Measurements from ENCODE around the gene BNIPL.
A peak's percentile ranks its signal among the peaks of the same experiment; 100 is the strongest.

BNIPL gene

DNA sequence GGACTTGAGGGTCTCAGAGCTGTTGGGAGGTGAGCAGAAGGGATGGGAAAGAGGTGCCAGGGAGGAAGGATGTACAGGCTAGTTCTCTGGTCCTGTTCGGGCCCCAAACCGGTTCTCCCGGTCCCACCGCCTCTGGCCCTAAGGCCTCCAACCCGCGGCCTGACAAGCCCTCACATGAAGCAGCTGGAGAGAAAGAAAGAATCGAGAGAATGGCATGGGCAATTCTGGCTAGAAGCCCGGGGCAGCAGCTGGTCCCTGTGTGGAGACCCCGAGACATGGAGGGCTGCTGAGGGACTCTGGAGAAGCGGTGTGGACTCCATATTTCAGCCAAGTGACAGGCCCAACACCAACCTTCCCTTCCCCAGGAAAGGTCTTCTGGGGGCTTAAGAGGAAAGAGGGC is 22.3 kb downstream of the BNIPL start:
- DNase-seq (ENCODE audit: low read depth): peak; percentile 31

DNA sequence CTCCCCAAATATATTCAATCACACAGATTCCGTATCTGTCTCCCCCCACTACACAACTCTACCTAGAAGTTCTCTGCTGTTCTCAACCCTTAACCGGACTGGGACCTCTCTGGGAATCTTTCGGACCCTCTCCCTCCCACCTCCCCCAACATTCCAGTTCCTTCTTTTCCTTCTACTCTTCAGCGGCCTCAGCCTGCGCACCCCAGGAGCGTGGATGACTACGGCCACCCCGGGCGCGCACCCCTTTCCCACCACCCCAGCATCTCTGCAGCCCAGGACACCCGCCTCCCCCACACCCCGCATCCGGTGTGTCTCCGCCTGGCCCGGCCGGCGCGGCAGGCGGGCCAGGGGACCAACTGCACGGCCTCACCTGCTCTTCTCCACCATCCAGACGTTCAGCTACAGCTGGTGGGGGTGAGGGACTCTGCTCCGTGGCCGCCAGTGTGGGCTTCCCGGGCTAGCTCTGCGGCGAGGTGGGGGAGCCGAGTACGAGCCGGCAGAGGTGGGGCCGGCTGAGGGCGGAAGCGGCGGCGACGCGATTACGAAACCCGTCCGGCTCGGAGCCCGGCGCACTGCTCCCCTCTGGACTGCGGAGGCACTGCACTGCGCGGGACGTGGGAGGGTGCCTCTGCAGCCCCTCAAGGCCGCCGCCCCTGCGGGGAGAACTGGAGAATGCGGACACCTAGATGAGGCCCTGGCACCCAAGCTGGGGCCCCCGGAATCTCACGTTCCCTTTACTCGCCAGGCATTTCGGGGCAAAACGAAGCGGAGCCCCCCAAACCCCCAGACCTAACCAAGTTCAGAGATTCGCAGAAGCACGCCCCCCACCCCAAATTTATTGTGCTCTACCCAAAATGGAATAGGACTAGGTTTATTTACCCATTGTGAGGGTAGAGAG is 23.0 kb downstream of the BNIPL start, which contains the start of gene CDC42SE1:
Gene CDC42SE1, minus strand, starts transcription at position 514 of the 898 bp plus-strand sequence. CDS start 3,892 bp downstream, outside the sequence.
- DNase-seq (ENCODE audit: low read depth): peak; percentile 91

DNA sequence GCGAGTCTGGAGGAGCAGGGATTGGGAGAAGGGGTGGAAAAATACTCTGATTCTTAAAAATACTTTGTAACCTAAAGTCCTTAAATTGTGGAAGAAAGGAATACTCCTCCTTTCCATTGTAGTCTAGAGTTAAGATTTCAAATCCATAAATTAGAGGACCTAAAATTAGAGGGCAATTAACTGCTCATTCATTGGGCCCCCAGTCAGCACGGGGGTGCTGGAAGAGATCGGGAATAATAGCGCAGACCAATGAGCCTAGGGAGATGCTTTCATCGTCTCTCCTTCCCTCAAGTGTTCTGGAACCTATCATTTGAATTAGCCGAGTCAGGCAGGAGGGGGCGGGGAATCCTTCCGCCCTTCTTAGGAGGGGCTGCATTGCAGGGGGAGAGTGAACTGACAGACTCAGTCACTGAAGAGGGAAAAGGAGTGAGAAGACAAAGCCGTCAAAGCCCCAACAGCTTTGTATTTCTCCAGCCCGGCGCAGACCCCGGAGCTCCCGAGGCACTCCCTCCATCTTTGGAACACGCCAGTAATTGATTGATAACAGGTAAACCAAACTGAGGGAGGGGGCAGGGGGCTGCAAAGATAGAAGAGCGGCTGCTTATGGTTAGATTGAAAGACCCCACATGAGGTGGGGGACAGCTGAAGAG is 23.7 kb downstream of the BNIPL start, which contains the start of gene MLLT11:
Gene MLLT11, plus strand, starts transcription at position 391 of the 650 bp plus-strand sequence. CDS start 6,828 bp downstream, outside the sequence.
- peak; percentile 73 for DNase-seq (ENCODE audit: low read depth)

DNA sequence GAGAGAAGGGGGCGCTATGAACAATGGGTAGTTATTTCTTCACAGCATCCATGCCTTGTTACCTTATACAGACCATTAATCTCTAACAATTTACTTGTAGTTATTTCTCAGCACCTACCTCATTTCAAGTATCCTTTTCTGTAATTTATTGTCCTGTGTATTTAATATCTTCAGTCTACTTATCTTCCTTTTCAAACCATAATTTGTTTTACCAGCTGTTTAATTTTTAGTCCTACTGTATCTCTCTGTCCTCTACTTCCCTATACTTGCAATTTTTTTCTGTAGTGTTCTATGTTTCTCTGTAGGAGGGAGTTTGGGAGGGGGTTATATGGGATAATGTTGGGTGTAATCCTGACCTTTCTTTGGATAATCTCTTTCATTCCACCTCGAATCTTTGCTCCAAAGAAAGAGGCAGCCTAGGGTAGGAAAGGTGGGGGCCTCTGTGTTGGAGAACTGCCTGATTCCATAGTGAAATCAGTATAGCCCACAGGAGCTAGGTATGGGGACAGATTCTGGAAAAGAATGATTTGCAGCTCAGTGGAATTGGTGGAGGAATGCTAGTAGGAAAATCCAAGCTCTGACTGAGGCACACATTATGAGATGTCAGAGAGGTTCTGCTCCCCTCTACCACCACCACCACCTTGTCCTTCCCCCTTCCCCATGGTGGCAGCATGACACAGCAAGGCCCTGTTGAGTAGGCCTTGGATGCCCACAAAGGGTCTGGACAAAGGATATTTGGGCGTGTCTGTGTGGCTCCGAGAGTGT is 24.5 kb downstream of the BNIPL start:
- no peak for DNase-seq (ENCODE audit: low read depth)

DNA sequence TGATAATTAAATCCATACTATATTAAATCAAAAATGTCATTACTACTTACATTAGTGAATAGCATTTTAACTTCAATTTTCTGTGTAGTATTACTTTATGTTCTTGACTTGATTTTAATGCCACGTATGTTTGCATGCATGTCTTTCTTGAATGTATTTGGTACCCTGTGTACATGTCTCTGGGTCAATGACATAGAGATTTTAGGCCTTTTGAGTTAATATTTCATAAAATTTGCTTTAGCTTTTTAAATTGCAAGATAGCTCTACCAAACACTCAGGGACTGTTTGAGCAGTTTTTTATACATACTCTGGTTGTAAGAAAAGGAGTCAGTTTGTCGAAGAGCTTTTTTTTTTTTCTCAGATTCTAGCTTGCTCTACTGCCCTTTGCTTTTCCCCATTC is 25.3 kb downstream of the BNIPL start:
- DNase-seq (ENCODE audit: low read depth): no peak

DNA sequence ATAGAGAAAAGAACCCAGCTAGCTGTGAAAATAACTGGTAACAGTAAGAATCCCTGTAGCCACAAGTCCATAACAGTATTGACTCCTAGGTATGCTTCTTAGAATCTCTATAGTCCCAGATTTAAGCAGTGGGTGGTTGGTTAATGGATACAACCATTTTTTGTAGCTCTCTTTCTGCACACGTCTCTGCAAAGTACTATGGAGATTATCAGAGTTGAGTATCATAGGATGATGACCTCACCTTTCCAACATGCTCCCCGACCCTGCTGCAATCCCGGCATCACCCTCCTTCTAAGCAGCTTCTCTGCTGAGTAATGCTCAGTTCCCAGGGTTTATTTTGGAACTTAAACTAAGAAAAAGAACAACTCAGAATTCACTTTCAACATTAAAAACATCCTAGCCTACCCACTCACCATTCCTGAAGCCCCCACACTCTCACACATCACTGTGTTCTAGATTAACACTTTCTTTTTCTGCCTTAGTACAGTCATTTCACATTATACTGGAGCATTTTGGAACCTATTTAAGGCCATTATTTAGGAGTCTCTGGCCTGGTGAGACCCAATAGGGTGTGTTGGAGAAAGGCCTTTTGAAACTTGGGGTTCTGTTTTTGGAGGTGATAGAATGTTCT is 26.5 kb downstream of the BNIPL start:
- DNase-seq (ENCODE audit: low read depth): peak; percentile 92

DNA sequence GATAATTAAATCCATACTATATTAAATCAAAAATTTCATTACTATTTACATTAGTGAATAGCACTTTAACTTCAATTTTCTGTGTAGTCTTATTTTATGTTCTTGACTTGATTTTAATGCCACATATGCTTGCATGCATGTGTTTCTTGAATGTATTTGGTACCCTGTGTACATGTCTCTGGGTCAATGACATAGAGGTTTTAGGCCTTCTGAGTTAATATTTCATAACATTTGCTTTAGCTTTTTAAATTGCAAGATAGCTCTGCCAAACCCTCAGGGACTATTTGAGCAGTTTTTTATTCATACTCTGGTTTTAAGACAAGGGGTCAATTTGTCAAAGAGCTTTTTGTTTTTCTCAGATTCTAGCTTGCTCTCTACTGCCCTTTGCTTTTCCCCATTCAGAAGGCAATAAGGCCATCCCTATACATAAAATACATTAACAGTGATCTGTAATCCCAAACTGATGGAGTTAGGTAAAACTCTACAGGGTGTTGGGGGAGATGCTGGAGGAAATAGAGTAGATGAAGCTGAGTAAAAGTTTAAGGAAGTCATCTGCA is 28.8 kb downstream of the BNIPL start:
- DNase-seq (ENCODE audit: low read depth): no peak

DNA sequence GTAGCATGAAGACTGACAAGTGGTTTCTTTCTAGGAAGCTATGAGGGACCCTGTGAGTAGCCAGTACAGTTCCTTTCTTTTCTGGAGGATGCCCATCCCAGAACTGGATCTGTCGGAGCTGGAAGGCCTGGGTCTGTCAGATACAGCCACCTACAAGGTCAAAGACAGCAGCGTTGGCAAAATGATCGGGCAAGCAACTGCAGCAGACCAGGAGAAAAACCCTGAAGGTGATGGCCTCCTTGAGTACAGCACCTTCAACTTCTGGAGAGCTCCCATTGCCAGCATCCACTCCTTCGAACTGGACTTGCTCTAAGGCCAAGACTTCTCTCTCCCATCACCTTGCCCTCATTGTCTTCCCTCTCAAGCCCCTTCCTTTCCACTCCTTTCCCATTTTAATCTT is 30.8 kb downstream of the BNIPL start:
- DNase-seq (ENCODE audit: low read depth): no peak

DNA sequence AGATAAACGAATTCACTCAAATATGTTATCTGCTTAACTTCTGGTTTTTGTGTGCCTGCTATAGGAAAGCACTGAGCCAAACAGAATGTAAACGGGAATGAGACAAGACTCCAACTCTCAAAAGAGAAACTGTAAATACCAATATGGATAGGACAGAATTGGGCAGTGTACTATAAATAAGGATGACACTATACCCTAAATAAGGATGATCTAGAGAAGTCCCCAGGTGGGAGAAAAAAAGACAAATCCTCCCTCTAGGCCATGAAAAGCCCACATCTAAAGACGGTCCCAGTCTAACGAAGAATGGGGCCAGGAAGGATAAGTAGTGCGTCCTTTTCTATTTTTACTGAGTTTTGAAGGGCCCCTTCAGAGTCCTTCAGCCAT is 32.7 kb downstream of the BNIPL start:
- no peak for DNase-seq (ENCODE audit: low read depth)

DNA sequence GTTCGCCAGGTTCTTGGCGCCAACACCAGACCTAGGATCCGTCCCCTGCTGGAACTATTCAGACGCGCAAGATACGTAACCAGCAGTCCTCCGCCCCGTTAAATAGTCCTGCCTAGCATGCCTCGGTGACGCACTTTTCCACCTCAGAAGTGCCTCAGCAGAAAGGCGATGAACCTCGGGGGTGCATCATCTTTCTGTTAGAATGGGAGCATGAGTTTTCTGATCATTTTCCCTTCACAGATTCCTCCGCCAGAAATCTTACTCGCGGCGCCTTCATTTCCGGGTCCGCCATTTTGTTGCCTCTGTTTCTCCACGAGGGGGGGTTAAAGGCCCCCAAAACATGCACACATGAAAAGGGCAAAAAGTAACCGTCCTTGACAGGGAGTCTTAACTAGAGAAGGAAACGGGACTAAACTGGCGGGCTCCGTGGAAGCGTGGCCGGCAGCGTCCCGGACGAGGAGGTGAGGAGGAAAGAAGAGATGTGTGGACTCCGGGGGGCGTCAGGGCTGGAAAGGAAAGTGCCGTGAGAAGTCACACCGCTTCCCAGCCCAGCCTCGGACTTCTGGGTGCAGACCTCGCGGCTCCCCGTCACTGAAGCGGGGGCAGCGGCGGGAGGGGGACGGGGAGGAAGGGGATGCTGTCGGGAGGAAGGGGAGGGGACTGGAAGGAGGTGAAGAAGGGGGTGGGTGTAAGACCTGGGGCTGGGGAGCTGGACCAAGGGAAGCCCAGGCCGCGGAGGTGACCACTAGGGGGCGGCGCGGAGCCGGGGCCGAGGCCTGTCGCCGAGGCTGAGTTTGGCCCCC is 34.3 kb downstream of the BNIPL start, which contains the start of gene GABPB2:
Gene GABPB2, plus strand, starts transcription at position 288 of the 803 bp plus-strand sequence. CDS start 17,429 bp downstream, outside the sequence.
- peak; percentile 98 for DNase-seq (ENCODE audit: low read depth)

DNA sequence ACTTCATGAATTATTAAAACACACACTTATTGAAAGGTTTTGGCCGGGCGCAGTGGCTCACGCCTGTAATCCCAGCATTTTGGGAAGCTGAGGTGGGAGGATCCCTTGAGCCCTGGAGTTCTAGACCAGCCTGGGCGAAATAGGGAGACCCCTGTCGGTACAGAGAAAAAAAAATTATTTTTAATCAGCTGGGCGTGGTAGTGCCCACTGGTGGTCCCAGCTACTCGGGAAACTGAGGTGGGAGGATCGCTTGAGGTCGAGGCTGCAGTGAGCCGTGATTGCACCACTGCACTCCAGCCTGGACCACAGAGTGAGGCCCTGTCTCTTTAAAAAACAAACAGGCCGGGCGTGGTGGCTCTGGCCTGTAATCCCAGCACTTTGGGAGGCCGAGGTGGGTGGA is 35.8 kb downstream of the BNIPL start:
- no peak for DNase-seq (ENCODE audit: low read depth)

DNA sequence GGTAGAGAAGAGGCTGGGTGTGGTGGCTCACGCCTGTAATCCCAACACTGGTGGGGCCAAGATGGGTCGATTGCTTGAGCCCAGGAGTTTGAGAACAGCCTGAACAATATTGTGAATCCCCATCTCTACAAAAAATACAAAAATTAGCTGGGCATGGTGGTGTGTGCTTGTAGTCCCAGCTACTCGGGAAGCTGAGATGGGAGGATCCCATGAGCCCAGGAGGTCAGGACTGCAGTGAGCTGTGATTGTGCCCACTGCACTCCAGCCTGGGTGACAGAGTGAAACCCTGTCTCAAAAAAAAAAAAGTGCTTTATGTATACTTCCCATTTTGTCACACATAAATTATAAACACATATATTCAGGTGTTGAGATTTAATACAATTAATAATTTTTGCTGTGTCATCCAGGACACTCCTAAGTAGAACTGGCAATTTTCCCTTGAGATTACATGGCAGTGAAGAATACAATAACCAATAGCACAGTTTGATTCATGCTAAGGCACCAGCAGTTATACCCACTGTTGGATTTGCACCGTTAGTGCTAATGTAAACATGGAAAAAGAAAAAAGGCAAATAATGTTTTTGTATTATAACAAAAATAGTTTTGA is 49.7 kb downstream of the BNIPL start:
- DNase-seq (ENCODE audit: low read depth): no peak

Data from ELR (cell line).